Measurements from ENCODE around the gene ICAM4.

DNA sequence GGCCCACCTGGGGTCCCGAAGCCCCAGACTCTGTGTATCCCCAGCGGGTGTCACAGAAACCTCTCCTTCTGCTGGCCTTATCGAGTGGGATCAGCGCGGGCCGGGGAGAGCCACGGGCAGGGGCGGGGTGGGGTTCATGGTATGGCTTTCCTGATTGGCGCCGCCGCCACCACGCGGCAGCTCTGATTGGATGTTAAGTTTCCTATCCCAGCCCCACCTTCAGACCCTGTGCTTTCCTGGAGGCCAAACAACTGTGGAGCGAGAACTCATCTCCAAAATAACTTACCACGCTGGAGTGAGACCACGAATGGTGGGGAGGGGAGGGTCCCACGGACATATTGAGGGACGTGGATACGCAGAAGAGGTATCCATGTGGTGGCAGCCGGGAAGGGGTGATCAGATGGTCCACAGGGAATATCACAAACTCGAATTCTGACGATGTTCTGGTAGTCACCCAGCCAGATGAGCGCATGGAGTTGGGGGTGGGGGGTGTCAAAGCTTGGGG lies 2.0 kb downstream of the ICAM4 start:
- TF ChIP-seq, protein P1, sequence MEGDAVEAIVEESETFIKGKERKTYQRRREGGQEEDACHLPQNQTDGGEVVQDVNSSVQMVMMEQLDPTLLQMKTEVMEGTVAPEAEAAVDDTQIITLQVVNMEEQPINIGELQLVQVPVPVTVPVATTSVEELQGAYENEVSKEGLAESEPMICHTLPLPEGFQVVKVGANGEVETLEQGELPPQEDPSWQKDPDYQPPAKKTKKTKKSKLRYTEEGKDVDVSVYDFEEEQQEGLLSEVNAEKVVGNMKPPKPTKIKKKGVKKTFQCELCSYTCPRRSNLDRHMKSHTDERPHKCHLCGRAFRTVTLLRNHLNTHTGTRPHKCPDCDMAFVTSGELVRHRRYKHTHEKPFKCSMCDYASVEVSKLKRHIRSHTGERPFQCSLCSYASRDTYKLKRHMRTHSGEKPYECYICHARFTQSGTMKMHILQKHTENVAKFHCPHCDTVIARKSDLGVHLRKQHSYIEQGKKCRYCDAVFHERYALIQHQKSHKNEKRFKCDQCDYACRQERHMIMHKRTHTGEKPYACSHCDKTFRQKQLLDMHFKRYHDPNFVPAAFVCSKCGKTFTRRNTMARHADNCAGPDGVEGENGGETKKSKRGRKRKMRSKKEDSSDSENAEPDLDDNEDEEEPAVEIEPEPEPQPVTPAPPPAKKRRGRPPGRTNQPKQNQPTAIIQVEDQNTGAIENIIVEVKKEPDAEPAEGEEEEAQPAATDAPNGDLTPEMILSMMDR (IDR thresholded peaks at IDR 0.05) = no peak
- no peak for TF ChIP-seq POLR2AphosphoS5 (IDR thresholded peaks at IDR 0.05; ENCODE audit: insufficient read depth in 1 of 2, low read depth in 1 of 2)

Data from vagina (tissue), 2 donors.